K562 (cell line): ENCODE data around the gene MBOAT1. TPM values are rescaled to one million over a fixed set of nuclear protein-coding genes. Genes with fewer than 3 reads are reported as not detected.
A peak's percentile ranks its signal among the peaks of the same experiment; 100 is the strongest.

ENCODE experiments used
- BHLHE40 ChIP-seq: IDR thresholded peaks from 2 replicates; pipeline ENCODE4 v1.6.1; 2011; ENCODE audit warnings: low read length, improper control_type of control experiment
- CXXC5 ChIP-seq: fragments of 250-450 bp; sonication (Bioruptor Pico); IDR thresholded peaks from 2 replicates; pipeline ENCODE4 v1.8.0; 2022; ENCODE audit warnings: inconsistent platforms, mild to moderate bottlenecking, moderate library complexity
- DMBX1 ChIP-seq: fragments of 250-450 bp; sonication (Bioruptor Pico); IDR thresholded peaks from 2 replicates; pipeline ENCODE4 v1.8.0; 2022; ENCODE audit warnings: inconsistent platforms, mild to moderate bottlenecking, moderate library complexity, borderline replicate concordance
- GATAD2A ChIP-seq: fragments of 450-650 bp; IDR thresholded peaks from 2 replicates; pipeline ENCODE4 v1.6.1; 2017
- HOMEZ ChIP-seq: fragments of 250-450 bp; sonication (Bioruptor Pico); IDR thresholded peaks from 2 replicates; pipeline ENCODE4 v1.4.0; 2020; ENCODE audit warnings: mild to moderate bottlenecking, moderate library complexity
- MXI1 ChIP-seq: IDR thresholded peaks from 2 replicates; pipeline ENCODE4 v1.6.1; 2011; ENCODE audit warnings: low read depth, mild to moderate bottlenecking, improper control_type of control experiment, low read length
- RBM22 ChIP-seq: fragments of 200-400 bp; formaldehyde crosslinking; IDR thresholded peaks from 2 replicates; pipeline ENCODE4 v1.6.1; 2018; ENCODE audit warnings: low read length, low read depth; ENCODE audit not compliant: poor library complexity, severe bottlenecking
- SLC30A9 ChIP-seq: fragments of 250-450 bp; sonication (Bioruptor Pico); IDR thresholded peaks from 2 replicates; pipeline ENCODE4 v1.8.0; 2022; ENCODE audit warnings: mild to moderate bottlenecking, moderate library complexity
- STAT6 ChIP-seq: sonication (generic); formaldehyde crosslinking; IDR thresholded peaks from 2 replicates; pipeline ENCODE4 v1.8.1; 2023; ENCODE audit warnings: mild to moderate bottlenecking, missing genetic modification reagents
- TBP ChIP-seq: optimal IDR thresholded peaks from 2 replicates; pipeline ENCODE3; 2011; ENCODE audit warnings: low read depth, low read length, improper control_type of control experiment
- TGIF2 ChIP-seq: sonication (generic); formaldehyde crosslinking; IDR thresholded peaks from 2 replicates; pipeline ENCODE4 v1.8.1; 2022; ENCODE audit warnings: mild to moderate bottlenecking, missing genetic modification reagents, moderate library complexity
- ZFP30 ChIP-seq: fragments of 250-450 bp; sonication (Bioruptor Pico); IDR thresholded peaks from 2 replicates; pipeline ENCODE4 v1.8.0; 2022; ENCODE audit warnings: moderate library complexity, mild to moderate bottlenecking, inconsistent platforms, borderline replicate concordance
- ZNF23 ChIP-seq: fragments of 250-450 bp; sonication (Bioruptor Pico); IDR thresholded peaks from 2 replicates; pipeline ENCODE4 v1.4.0; 2020; ENCODE audit warnings: mild to moderate bottlenecking
- ZNF316 ChIP-seq: fragments of 450-650 bp; IDR thresholded peaks from 2 replicates; pipeline ENCODE4 v1.6.1; 2016
- ZNF561 ChIP-seq: fragments of 450-650 bp; formaldehyde crosslinking; conservative IDR thresholded peaks from 2 replicates; pipeline ENCODE4 v1.4.0; 2020; ENCODE audit warnings: mild to moderate bottlenecking, moderate library complexity
- ZNF57 ChIP-seq: fragments of 450-650 bp; formaldehyde crosslinking; IDR thresholded peaks from 2 replicates; pipeline ENCODE4 v1.4.0; 2020; ENCODE audit warnings: mild to moderate bottlenecking, moderate library complexity
- ZNF668 ChIP-seq: fragments of 250-450 bp; sonication (Bioruptor Pico); IDR thresholded peaks from 2 replicates; pipeline ENCODE4 v1.8.0; 2022; ENCODE audit warnings: mild to moderate bottlenecking, inconsistent platforms
- polyA plus RNA-seq, 8 experiments: library from polyadenylated mRNA; depleted of rRNA in 4 of 8; stranded (reverse) in 5 of 8; unstranded in 3 of 8; fragments of >200 nt; fragmentation: Nextera tagmentation in 2 of 8; fragmentation: Illumina TruSeq in 1 of 8; extraction: Ambion mirVana in 2 of 8; extraction: Trizol in 1 of 8; gene quantifications; 2 replicates each; pipeline versions ENCODE4 v1.2.1 to v1.2.3, GENCODE V29; 2011 to 2014; ENCODE audit warnings: inconsistent platforms in 1 of 8, missing spikeins in 1 of 8
- total RNA-seq, 7 experiments: library from RNA; depleted of rRNA in 6 of 7; stranded (reverse); fragments of >200 nt in 6 of 7; fragmentation: Illumina TruSeq in 2 of 7; extraction: Trizol in 2 of 7; gene quantifications; 2 replicates each; pipeline versions ENCODE4 v1.2.1 to v1.2.3, GENCODE V29; 2011 to 2021; ENCODE audit warnings: low replicate concordance in 1 of 7
- TF ChIP-seq, protein P1 (sequence below): fragments of 250-450 bp; sonication (Bioruptor Pico); IDR thresholded peaks from 2 replicates; pipeline ENCODE4 v1.4.0; 2020; ENCODE audit warnings: mild to moderate bottlenecking, moderate library complexity, borderline replicate concordance
- TF ChIP-seq, protein P2 (sequence below): fragments of 450-650 bp; formaldehyde crosslinking; IDR thresholded peaks from 2 replicates; pipeline ENCODE4 v1.4.0; 2022; ENCODE audit warnings: missing genetic modification characterization

MBOAT1 gene
- total and polyA plus RNA-seq, 9 of the 15 experiments (the other 6 are each of a cell fraction or from before 2014, with no cell fraction given) = 0.13 to 16.5 (median 10.3) TPM

DNA sequence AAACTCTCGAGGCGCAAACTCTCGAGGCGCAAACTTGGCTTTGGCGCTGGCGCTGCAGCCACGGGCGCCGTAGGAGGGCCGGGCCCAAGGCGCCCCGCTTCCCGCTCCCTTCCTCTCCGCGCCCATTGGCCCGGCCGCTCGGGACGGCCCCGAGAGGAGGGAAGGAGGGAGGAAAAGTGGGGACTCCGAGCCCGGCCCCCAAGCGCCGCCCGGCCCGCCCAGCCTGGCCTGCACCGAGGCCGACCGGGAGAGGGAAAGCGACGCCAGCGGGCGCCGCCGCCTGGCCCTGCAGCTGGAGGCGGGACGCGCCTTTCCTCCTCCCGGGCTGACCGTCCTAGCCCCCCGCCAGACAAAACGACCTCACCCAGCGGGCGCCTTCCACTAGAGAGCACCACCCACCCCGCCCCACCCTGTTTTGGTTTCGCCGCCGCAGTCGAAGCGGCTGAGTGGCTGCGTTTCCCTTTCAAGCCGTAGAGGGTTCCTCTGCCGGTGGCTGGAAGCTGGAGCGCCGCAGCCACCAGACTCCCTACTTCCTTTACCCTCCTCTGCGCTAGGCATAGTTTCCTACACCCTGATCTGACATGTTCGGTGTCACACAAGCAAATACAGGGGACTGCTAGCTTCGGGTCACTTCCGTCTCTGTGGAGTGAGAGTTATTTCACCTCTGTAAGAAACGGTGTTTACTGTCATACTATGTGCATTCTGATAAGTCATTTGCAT, at the start of gene MBOAT1 (continued):
- TF ChIP-seq ZFP30 (CRISPR knock-in tag) (no peak), ZNF316 (no peak), ZNF57 (CRISPR knock-in tag) (no peak), BHLHE40 (no peak; the same call in 1 of the 2 replicates), ZNF668 (CRISPR knock-in tag) (no peak), GATAD2A (peak; percentile 29; the same call in 1 of the 2 replicates), HOMEZ (no peak), SLC30A9 (CRISPR knock-in tag) (no peak), TGIF2 (CRISPR knock-in tag) (no peak), RBM22 (no peak), ZNF561 (CRISPR knock-in tag) (no peak), DMBX1 (CRISPR knock-in tag) (no peak), ZNF23 (CRISPR knock-in tag) (no peak), CXXC5 (CRISPR knock-in tag) (peak; percentile 89), TBP (peak; percentile 72), MXI1 (0 out of 2 replicates have a peak, but pooled peaks have one; percentile 11), STAT6 (CRISPR knock-in tag) (no peak)
- TF ChIP-seq, protein P1, sequence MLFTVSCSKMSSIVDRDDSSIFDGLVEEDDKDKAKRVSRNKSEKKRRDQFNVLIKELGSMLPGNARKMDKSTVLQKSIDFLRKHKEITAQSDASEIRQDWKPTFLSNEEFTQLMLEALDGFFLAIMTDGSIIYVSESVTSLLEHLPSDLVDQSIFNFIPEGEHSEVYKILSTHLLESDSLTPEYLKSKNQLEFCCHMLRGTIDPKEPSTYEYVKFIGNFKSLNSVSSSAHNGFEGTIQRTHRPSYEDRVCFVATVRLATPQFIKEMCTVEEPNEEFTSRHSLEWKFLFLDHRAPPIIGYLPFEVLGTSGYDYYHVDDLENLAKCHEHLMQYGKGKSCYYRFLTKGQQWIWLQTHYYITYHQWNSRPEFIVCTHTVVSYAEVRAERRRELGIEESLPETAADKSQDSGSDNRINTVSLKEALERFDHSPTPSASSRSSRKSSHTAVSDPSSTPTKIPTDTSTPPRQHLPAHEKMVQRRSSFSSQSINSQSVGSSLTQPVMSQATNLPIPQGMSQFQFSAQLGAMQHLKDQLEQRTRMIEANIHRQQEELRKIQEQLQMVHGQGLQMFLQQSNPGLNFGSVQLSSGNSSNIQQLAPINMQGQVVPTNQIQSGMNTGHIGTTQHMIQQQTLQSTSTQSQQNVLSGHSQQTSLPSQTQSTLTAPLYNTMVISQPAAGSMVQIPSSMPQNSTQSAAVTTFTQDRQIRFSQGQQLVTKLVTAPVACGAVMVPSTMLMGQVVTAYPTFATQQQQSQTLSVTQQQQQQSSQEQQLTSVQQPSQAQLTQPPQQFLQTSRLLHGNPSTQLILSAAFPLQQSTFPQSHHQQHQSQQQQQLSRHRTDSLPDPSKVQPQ (CRISPR knock-in tag) = no peak
- TF ChIP-seq, protein P2, sequence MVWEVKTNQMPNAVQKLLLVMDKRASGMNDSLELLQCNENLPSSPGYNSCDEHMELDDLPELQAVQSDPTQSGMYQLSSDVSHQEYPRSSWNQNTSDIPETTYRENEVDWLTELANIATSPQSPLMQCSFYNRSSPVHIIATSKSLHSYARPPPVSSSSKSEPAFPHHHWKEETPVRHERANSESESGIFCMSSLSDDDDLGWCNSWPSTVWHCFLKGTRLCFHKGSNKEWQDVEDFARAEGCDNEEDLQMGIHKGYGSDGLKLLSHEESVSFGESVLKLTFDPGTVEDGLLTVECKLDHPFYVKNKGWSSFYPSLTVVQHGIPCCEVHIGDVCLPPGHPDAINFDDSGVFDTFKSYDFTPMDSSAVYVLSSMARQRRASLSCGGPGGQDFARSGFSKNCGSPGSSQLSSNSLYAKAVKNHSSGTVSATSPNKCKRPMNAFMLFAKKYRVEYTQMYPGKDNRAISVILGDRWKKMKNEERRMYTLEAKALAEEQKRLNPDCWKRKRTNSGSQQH (CRISPR knock-in tag) = no peak
